Ascending aorta (tissue), 2 donors: ENCODE results near the gene ILF2. TPM values are rescaled to one million over a fixed set of nuclear protein-coding genes. Genes with fewer than 3 reads are reported as not detected.
"Not testable (repeated sequence)": the region's sequence is repeated elsewhere in the genome, so short reads cannot be mapped to it uniquely, and the experiment has no call there.

ENCODE experiments used
- DNase-seq, 2 donors: peaks; one replicate each; pipeline ENCODE4 v3.0.0-alpha.2; 2019; ENCODE audit warnings: low spot score in 2 of 2
- H3K27ac ChIP-seq, 2 donors: fragments of 200-600 bp; sonication (generic); one replicate each; pipeline ENCODE4 v1.5.1; 2016 to 2017; ENCODE audit warnings: mild to moderate bottlenecking in 1 of 2
- H3K27me3 ChIP-seq: fragments of 200-600 bp; sonication (generic); one replicate; pipeline ENCODE4 v1.5.1; 2017
- H3K36me3 ChIP-seq, 2 donors: fragments of 200-600 bp; sonication (generic); one replicate each; pipeline ENCODE4 v1.5.1; 2016
- H3K4me1 ChIP-seq, 2 donors: fragments of 200-600 bp; sonication (generic); one replicate each; pipeline ENCODE4 v1.5.1; 2016 to 2017; ENCODE audit warnings: mild to moderate bottlenecking in 1 of 2
- H3K4me3 ChIP-seq, 2 donors: fragments of 200-600 bp; sonication (generic); one replicate each; pipeline ENCODE4 v1.5.1; 2016 to 2017; ENCODE audit warnings: mild to moderate bottlenecking in 1 of 2
- H3K9me3 ChIP-seq, 2 donors: fragments of 200-600 bp; sonication (generic); one replicate each; pipeline ENCODE4 v1.5.1; 2016
- intact Hi-C: fragments of 100-400 bp; cut with DNase I; formaldehyde crosslinking; loops from one replicate; pipeline ENCODE4 v1.15.1; 2023
- total RNA-seq: library from RNA; depleted of rRNA; stranded (reverse); fragments of >200 nt; gene quantifications from one replicate; pipeline ENCODE4 v1.1.0, GENCODE V29; 2016
- TF ChIP-seq, protein P1 (sequence below), 3 experiments: fragments of 200-600 bp in 2 of 3; fragments of 450-650 bp in 1 of 3; sonication (generic) in 2 of 3; IDR thresholded peaks; one replicate each; pipeline ENCODE4 v1.5.1; 2016 to 2019; ENCODE audit warnings: antibody characterized with exemption in 3 of 3, mild to moderate bottlenecking in 1 of 3, moderate library complexity in 1 of 3

Gene ILF2
- total RNA-seq, 1 donor from 2014 or later: 37.5 TPM

GRCh38 chr1:153643816-153644215 is 27.0 kb downstream of the ILF2 start:
- no peaks in the 10 kb centered on the region for H3K27me3 ChIP-seq
- peak overlapping the region; percentile 14 to 15 for H3K27ac ChIP-seq
- intact Hi-C loops: no loop called here
- no peak overlapping the region for H3K4me3 ChIP-seq
- no peaks in the 10 kb centered on the region for H3K9me3 ChIP-seq
- H3K36me3 ChIP-seq: peaks cover 61 to 81% of the 10 kb centered on the region in 2 donors
- no peak for DNase-seq
- TF ChIP-seq, protein P1, sequence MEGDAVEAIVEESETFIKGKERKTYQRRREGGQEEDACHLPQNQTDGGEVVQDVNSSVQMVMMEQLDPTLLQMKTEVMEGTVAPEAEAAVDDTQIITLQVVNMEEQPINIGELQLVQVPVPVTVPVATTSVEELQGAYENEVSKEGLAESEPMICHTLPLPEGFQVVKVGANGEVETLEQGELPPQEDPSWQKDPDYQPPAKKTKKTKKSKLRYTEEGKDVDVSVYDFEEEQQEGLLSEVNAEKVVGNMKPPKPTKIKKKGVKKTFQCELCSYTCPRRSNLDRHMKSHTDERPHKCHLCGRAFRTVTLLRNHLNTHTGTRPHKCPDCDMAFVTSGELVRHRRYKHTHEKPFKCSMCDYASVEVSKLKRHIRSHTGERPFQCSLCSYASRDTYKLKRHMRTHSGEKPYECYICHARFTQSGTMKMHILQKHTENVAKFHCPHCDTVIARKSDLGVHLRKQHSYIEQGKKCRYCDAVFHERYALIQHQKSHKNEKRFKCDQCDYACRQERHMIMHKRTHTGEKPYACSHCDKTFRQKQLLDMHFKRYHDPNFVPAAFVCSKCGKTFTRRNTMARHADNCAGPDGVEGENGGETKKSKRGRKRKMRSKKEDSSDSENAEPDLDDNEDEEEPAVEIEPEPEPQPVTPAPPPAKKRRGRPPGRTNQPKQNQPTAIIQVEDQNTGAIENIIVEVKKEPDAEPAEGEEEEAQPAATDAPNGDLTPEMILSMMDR (IDR thresholded peaks at IDR 0.05): no peak
- H3K4me1 ChIP-seq: peaks cover 0 to 3% of the 10 kb centered on the region in 2 donors

GRCh38 chr1:153643100-153643499 is 27.7 kb downstream of the ILF2 start:
- no peak overlapping the region for H3K27ac ChIP-seq
- H3K36me3 ChIP-seq: peaks cover 69 to 88% of the 10 kb centered on the region in 2 donors

GRCh38 chr1:153642161-153642560 is 28.6 kb downstream of the ILF2 start:
- TF ChIP-seq, protein P1 (IDR thresholded peaks at IDR 0.05): no peak
- H3K4me1 ChIP-seq: peaks cover 0 to 3% of the 10 kb centered on the region in 2 donors
- no peaks in the 10 kb centered on the region for H3K9me3 ChIP-seq
- peaks cover 70 to 98% of the 10 kb centered on the region in 2 donors for H3K36me3 ChIP-seq
- H3K27ac ChIP-seq: no peak overlapping the region
- intact Hi-C loops: no loop called here
- no peak overlapping the region for H3K4me3 ChIP-seq
- no peaks in the 10 kb centered on the region for H3K27me3 ChIP-seq
- no peak for DNase-seq

More at GRCh38 chr1:153643100-153643499, 27.7 kb downstream of the ILF2 start:
- TF ChIP-seq, protein P1 (IDR thresholded peaks at IDR 0.05): no peak
- H3K4me1 ChIP-seq: peaks cover 0 to 3% of the 10 kb centered on the region in 2 donors
- intact Hi-C loops: no loop called here
- H3K27me3 ChIP-seq: no peaks in the 10 kb centered on the region
- DNase-seq: no peak
- H3K4me3 ChIP-seq: no peak overlapping the region
- no peaks in the 10 kb centered on the region for H3K9me3 ChIP-seq

GRCh38 chr1:153640861-153641260 is 29.9 kb downstream of the ILF2 start:
- DNase-seq: no peak
- Histone ChIP-seq H3K4me3 (no peak overlapping the region), H3K4me1 (peaks cover 0 to 11% of the 10 kb centered on the region in 2 donors), H3K27me3 (no peaks in the 10 kb centered on the region), H3K9me3 (no peaks in the 10 kb centered on the region), H3K36me3 (peaks cover 76 to 95% of the 10 kb centered on the region in 2 donors), H3K27ac (no peak overlapping the region)
- intact Hi-C loops: no loop called here
- TF ChIP-seq, protein P1 (IDR thresholded peaks at IDR 0.05): no peak

- H3K27ac ChIP-seq, DNase-seq, intact Hi-C loops, H3K9me3 ChIP-seq, H3K27me3 ChIP-seq, H3K4me3 ChIP-seq: not testable (repeated sequence)
- H3K4me1 ChIP-seq: peaks cover 3 to 15% of the 10 kb centered on the region in 2 donors
- H3K36me3 ChIP-seq: peaks cover 75 to 89% of the 10 kb centered on the region in 2 donors
Observed at GRCh38 chr1:153640213-153640612, 30.6 kb downstream of the ILF2 start.

DNA sequence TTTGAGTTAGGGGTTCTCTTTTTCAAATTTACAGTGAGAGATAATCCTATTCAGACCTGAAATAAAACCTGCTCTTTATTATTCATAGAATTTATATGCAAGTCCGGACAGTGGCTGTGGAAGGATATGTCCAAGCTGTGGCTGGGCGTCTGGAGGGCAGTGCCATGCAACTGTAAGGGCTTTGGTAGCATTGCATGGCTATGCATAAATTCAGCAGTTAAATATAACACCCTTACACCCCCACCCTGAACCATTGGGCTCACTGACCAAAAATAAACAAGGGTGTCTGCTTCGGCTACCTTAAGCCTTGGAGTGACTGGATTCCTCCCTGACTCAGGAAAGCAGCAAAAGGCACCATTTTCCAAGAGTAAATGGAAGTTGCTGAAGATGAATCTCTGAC is 31.5 kb downstream of the ILF2 start:
- TF ChIP-seq, protein P1 (IDR thresholded peaks at IDR 0.05): no peak
- Histone ChIP-seq H3K4me1 (peaks cover 7 to 15% of the 10 kb centered on the region in 2 donors), H3K4me3 (no peak overlapping the region), H3K36me3 (peaks cover 66 to 79% of the 10 kb centered on the region in 2 donors), H3K9me3 (no peaks in the 10 kb centered on the region), H3K27ac (no peak overlapping the region), H3K27me3 (no peaks in the 10 kb centered on the region)
- intact Hi-C loops: no loop called here
- DNase-seq: no peak
